RWPE2 (cell line): Measurements from ENCODE around the gene WDR37.

Source experiments
- ATAC-seq: fragments of 200-7000 bp; cut with Tn5 transposase; 3 replicates; pipeline ENCODE4 v1.9.1; 2021; ENCODE audit warnings: low read depth
- DNase-seq: peaks from one replicate; pipeline ENCODE4 v3.0.0-alpha.2; 2020; ENCODE audit warnings: low spot score
- H3K27ac ChIP-seq: fragments of 450-650 bp; 2 replicates; pipeline ENCODE4 v1.5.1; 2017; ENCODE audit warnings: mild to moderate bottlenecking; ENCODE audit not compliant: poor library complexity, severe bottlenecking
- H3K27me3 ChIP-seq: fragments of 250-450 bp; sonication (Bioruptor Pico); 2 replicates; pipeline ENCODE4 v1.5.1; 2021; ENCODE audit warnings: mild to moderate bottlenecking, moderate library complexity; ENCODE audit not compliant: insufficient read depth, poor library complexity, severe bottlenecking
- H3K36me3 ChIP-seq: fragments of 250-450 bp; sonication (Bioruptor Pico); 2 replicates; pipeline ENCODE4 v1.5.1; 2020; ENCODE audit warnings: low read depth, mild to moderate bottlenecking, moderate library complexity
- H3K4me1 ChIP-seq: fragments of 250-450 bp; sonication (Bioruptor Pico); 2 replicates; pipeline ENCODE4 v1.5.1; 2021; ENCODE audit warnings: mild to moderate bottlenecking, moderate library complexity; ENCODE audit not compliant: insufficient read depth, poor library complexity, severe bottlenecking
- H3K4me3 ChIP-seq: fragments of 250-450 bp; sonication (Bioruptor Pico); 2 replicates; pipeline ENCODE4 v1.5.1; 2021; ENCODE audit warnings: mild to moderate bottlenecking, moderate library complexity; ENCODE audit not compliant: severe bottlenecking
- H3K9me3 ChIP-seq: fragments of 250-450 bp; sonication (Bioruptor Pico); 2 replicates; pipeline ENCODE4 v1.5.1; 2021; ENCODE audit warnings: mild to moderate bottlenecking, moderate library complexity; ENCODE audit not compliant: severe bottlenecking
- TF ChIP-seq, protein P1 (sequence below): fragments of 450-650 bp; IDR thresholded peaks from one replicate; pipeline ENCODE4 v1.5.1; 2017; ENCODE audit warnings: mild to moderate bottlenecking, moderate library complexity; ENCODE audit not compliant: poor library complexity, severe bottlenecking

WDR37 gene

DNA sequence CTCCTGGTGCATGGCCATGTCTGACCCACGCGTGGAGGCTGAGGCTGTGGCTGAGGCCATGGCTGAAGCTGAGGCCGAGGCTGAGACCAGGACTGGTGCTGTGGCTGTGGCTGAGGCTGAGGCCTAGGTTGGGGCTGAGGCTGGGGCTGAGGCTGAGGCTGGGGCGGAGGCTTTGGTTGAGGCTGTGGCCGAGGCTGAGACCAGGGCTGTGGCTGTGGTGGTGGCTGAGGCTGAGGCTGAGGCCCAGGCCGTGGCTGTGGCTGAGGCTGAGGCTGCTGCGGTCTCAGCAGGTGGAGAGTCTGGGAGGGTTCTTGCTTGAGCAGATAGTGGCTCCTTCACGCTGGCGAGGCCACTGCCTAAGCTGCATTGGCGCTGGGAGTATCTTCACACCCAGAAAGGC lies 76.4 kb downstream of the WDR37 start:
- ATAC-seq, result no peak
- H3K36me3 ChIP-seq, result peaks cover 34% of the 10 kb centered on the region
- no peak for DNase-seq

DNA sequence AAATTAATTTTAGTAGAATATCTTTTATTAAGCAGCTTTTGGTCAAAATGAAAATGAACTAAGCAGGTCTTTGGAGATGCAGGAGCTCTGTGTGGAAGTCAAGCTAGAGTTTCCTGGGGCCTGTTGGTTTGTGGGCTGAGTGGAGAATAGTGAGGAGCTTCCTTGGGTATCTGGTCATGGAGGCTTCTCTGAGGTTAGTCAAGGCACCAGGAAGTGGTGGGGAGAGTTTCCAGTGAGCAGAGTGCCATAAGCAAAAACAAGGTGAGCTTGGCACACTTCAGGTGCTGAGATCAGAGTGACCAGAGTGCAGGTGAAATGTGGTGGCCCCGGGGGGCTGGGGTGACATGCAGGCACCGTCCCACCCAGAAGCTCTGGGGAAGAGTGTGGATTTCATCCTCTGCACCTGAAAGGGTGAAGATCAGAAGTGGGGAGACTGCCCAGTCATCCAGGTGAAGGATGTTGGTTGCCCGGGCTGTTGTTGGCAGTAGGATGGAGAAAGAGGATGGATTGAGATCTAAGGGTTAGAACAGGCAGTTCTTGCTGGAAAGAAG lies 77.4 kb downstream of the WDR37 start:
- Histone ChIP-seq H3K27me3 (no peaks in the 10 kb centered on the region), H3K36me3 (peaks cover 33% of the 10 kb centered on the region), H3K9me3 (no peaks in the 10 kb centered on the region), H3K27ac (no peak overlapping the region), H3K4me1 (no peaks in the 10 kb centered on the region), H3K4me3 (no peak overlapping the region)
- DNase-seq, result no peak
- TF ChIP-seq, protein P1, sequence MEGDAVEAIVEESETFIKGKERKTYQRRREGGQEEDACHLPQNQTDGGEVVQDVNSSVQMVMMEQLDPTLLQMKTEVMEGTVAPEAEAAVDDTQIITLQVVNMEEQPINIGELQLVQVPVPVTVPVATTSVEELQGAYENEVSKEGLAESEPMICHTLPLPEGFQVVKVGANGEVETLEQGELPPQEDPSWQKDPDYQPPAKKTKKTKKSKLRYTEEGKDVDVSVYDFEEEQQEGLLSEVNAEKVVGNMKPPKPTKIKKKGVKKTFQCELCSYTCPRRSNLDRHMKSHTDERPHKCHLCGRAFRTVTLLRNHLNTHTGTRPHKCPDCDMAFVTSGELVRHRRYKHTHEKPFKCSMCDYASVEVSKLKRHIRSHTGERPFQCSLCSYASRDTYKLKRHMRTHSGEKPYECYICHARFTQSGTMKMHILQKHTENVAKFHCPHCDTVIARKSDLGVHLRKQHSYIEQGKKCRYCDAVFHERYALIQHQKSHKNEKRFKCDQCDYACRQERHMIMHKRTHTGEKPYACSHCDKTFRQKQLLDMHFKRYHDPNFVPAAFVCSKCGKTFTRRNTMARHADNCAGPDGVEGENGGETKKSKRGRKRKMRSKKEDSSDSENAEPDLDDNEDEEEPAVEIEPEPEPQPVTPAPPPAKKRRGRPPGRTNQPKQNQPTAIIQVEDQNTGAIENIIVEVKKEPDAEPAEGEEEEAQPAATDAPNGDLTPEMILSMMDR, result no peak
- no peak for ATAC-seq

More for the DNA sequence above, 76.4 kb downstream of the WDR37 start:
- H3K9me3 ChIP-seq, result no peaks in the 10 kb centered on the region
- no peaks in the 10 kb centered on the region for H3K4me1 ChIP-seq
- H3K4me3 ChIP-seq, result no peak overlapping the region
- no peaks in the 10 kb centered on the region for H3K27me3 ChIP-seq
- TF ChIP-seq, protein P1, result no peak
- no peak overlapping the region for H3K27ac ChIP-seq

- DNase-seq (no peak), ATAC-seq (no peak)
- no peak overlapping the region for H3K27ac ChIP-seq
- H3K4me3 ChIP-seq, result no peak overlapping the region
- H3K27me3 ChIP-seq, result no peaks in the 10 kb centered on the region
- no peaks in the 10 kb centered on the region for H3K9me3 ChIP-seq
- peaks cover 27% of the 10 kb centered on the region for H3K36me3 ChIP-seq
- H3K4me1 ChIP-seq, result no peaks in the 10 kb centered on the region
- TF ChIP-seq, protein P1, result no peak
Observed at GRCh38 chr10:1134156-1134555, 78.0 kb downstream of the WDR37 start.

DNA sequence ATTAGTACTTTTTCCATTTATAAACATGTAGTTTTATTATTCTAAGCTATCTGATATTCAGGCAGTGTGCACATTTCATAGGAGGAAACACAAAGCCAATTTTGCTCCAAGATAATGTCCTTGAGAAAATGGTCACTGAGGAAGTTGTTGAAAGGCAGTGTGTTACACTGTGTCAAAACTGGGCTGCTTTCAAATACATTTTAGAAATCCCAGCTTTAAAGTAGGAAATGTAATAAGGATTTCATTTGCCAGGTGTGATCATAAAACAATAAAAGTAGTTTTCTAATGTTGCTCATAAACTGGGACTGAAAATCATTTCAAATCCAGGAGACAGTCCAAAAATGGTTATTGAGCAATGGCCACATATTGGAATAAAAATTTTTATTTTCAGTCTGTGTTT lies 80.1 kb downstream of the WDR37 start:
- Histone ChIP-seq H3K4me3 (no peak overlapping the region), H3K27ac (no peak overlapping the region), H3K4me1 (no peaks in the 10 kb centered on the region), H3K36me3 (peaks cover 7% of the 10 kb centered on the region; the same call in 1 of the 2 replicates), H3K9me3 (no peaks in the 10 kb centered on the region), H3K27me3 (no peaks in the 10 kb centered on the region)
- TF ChIP-seq, protein P1, result no peak
- DNase-seq, result no peak
- no peak for ATAC-seq

DNA sequence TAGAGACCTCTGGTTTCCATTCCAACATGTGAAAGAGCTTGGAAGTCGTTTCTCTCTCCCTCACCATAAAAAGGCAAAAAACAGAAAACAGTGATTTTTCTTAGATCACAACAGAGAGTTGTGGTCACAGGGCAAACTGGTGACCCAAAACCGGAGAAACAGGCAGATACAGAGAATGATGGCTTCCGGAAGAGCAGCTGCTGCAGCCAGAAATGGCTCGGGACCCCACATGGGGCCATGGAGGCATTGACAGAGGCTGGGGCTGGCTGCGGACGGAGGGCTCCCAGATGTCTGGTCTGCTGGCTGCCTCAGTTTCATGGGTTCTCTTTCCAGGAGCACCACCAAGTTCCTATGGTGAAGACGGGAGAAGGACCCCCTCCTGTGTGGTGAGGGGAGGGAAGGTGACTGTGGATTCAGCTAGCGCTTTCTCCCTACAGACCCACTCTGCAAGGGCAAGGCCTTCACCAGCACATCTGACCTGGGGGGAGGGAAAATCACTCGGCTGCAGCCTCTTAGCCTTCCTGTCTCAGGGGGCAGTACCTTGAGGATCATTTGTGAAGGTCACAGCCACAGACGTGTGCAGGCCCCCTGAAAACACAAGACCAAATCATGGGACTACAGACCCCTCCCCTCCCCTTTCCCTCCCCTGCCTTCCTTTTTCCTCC lies 81.4 kb downstream of the WDR37 start:
- H3K9me3 ChIP-seq, result no peaks in the 10 kb centered on the region
- TF ChIP-seq, protein P1, result no peak
- H3K36me3 ChIP-seq, result no peaks in the 10 kb centered on the region
- ATAC-seq, result no peak
- no peaks in the 10 kb centered on the region for H3K27me3 ChIP-seq
- no peak overlapping the region for H3K27ac ChIP-seq
- H3K4me1 ChIP-seq, result no peaks in the 10 kb centered on the region
- H3K4me3 ChIP-seq, result no peak overlapping the region
- DNase-seq, result no peak
